Epithelial cell of proximal tubule (primary cell): ENCODE results near the gene FAM229A. TPM values are rescaled to one million over a fixed set of nuclear protein-coding genes. Genes with fewer than 3 reads are reported as not detected.

Experiments
- DNase-seq: peaks from one replicate; pipeline ENCODE4 v3.0.0-alpha.2; 2011; ENCODE audit warnings: low read depth
- H3K4me3 ChIP-seq: 2 replicates; pipeline ENCODE4 v1.5.1; 2011; ENCODE audit warnings: low read depth, mild to moderate bottlenecking, low read length
- CTCF ChIP-seq: conservative IDR thresholded peaks from 2 replicates; pipeline ENCODE4 v1.5.1; 2012; ENCODE audit warnings: low read depth, mild to moderate bottlenecking, low read length
- total RNA-seq: library from RNA; depleted of rRNA; stranded (reverse); fragments of >200 nt; gene quantifications from 2 replicates; pipeline ENCODE4 v1.2.3, GENCODE V29; 2015

FAM229A gene
- total RNA-seq, 1 donor from 2014 or later = 11.7 TPM

GRCh38 chr1:32316903-32317277 lies 45.4 kb downstream of the FAM229A start:
- no peak for TF ChIP-seq CTCF
- DNase-seq = no peak
- H3K4me3 ChIP-seq = no peak overlapping the region

- H3K4me3 ChIP-seq = no peak overlapping the region
- TF ChIP-seq CTCF = no peak
- no peak for DNase-seq
Measured at GRCh38 chr1:32311709-32312393, 50.4 kb downstream of the FAM229A start.

Other genes with a start within 250 kb of the FAM229A start
- 32.9 and 62.7 TPM in 2 replicates for gene TXLNA, start 182.8 kb downstream of the FAM229A start, total RNA-seq
- gene CCDC28B, start 161.9 kb downstream of the FAM229A start, total RNA-seq = 11.9 and 14.1 TPM in 2 replicates
- 3.5 and 4.6 TPM in 2 replicates for gene IQCC, start 156.8 kb downstream of the FAM229A start, total RNA-seq
- gene DCDC2B, start 153.4 kb downstream of the FAM229A start, total RNA-seq = not detected in 2 replicates
- 12.2 and 14.4 TPM in 2 replicates for gene TMEM234, start 140.1 kb downstream of the FAM229A start, total RNA-seq
- 338 and 472 TPM in 2 replicates for gene EIF3I, start 140.1 kb downstream of the FAM229A start, total RNA-seq
- 0.35 TPM in 1 of 2 replicates, not detected in the other for gene FAM167B, start 115.3 kb downstream of the FAM229A start, total RNA-seq
- 8.2 and 10.3 TPM in 2 replicates for gene LCK, start 111.2 kb downstream of the FAM229A start, total RNA-seq
- gene HDAC1, start 70.4 kb downstream of the FAM229A start, total RNA-seq = 117 and 127 TPM in 2 replicates
- 190 and 199 TPM in 2 replicates for gene MARCKSL1, start 26.3 kb downstream of the FAM229A start, total RNA-seq
- 0.58 TPM in 1 of 2 replicates, not detected in the other for gene TSSK3, start 54 bp upstream of the FAM229A start, total RNA-seq
- 56.7 and 61.1 TPM in 2 replicates for gene BSDC1, start 32.0 kb upstream of the FAM229A start, total RNA-seq
- gene ZBTB8B, start 102.6 kb upstream of the FAM229A start, total RNA-seq = 0.07 and 0.23 TPM in 2 replicates
- 3.2 and 4.4 TPM in 2 replicates for gene ZBTB8A, start 176.9 kb upstream of the FAM229A start, total RNA-seq